Measurements from ENCODE around the gene PLD3. TPM values are rescaled to one million over a fixed set of nuclear protein-coding genes. Genes with fewer than 3 reads are reported as not detected.

PLD3 gene
- total and polyA plus RNA-seq, 2 donors (not counting 3 experiments of a cell fraction or from before 2014, with no cell fraction given) = 166 to 479 TPM

DNA sequence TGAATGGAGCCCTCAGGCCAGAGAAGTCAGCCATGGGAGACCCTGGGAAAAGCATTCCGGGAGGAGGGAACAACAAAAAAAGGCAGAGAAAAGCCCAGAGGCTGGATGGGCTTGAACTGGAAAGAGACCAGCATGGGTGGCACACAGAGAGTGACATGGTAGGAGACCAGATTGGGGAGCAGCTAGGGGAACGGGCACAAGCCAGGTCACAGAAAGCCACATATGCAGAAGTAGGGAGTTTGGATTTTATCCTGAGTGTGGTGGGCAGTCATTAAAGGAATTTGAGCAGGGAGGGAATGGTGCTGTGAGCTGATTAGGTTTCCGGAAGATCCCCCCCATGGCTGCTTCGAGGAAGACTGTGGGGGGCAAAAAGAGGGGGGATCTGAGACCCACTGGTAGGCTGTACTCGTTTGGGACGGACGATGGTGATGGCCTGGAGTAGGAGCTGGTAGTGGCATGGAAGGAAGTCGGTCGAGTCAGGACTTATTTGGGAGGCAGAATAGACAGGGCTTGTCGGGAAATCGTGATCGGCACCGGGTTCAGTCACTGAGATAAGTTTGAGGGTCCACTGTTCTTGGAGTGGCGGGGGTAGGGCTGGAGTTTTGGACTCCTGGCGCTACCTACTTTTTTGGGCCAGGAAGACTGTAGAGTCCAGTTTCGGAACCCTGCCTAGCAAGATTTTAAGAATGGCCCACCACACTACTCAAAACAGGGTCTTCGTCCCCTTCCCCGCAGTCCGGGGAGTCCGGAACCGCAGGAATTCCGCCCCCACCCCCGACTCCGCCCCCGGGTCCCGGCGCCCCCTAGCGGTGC is 76.3 kb downstream of the PLD3 start:
- H3K4me3 ChIP-seq (replicated peaks in 1 of 3; ENCODE audit: insufficient read depth in 1 of 3, low read depth in 1 of 3, low read length in 3 of 3) = peak overlapping the region; percentile 80 to 95 (median 93)
- no peaks in the 10 kb centered on the region for H3K27me3 ChIP-seq (ENCODE audit: control insufficient read depth in 2 of 2, insufficient read depth in 2 of 2, low read length in 2 of 2)
- ChIA-PET POLR2A (interaction anchor here (1.3 kb wide), 2 partner anchors 8 to 18 kb away, joined by 4 read pairs; no protein-coding TSS in a partner anchor), CTCF (interaction anchor here (0.6 to 2.8 kb wide), 3 partner anchors 18 to 119 kb away, joined by 3 to 11 read pairs (median 4); no protein-coding TSS in a partner anchor)
- peak overlapping the region; percentile 96 for H3K4me2 ChIP-seq (ENCODE audit: insufficient read depth, low read length)
- TF ChIP-seq EZH2 (IDR thresholded peaks at IDR 0.05; ENCODE audit: borderline replicate concordance, low read depth, low read length, severe bottlenecking) = no peak
- TF ChIP-seq POLR2A (IDR thresholded peaks at IDR 0.05; ENCODE audit: low read depth, low read length) = peak; percentile 31
- peak overlapping the region; percentile 93 for H3K9ac ChIP-seq (replicated peaks; ENCODE audit: extremely low read depth, insufficient read depth, low read length)
- H2AFZ ChIP-seq (ENCODE audit: low read depth, low read length) = no peak overlapping the region
- TSS peak; percentile 51 for BruUV-seq (replicated peaks)
- peak overlapping the region; percentile 95 for H3K27ac ChIP-seq (ENCODE audit: insufficient read depth, low read depth, low read length)
- intact Hi-C loops (cut with micrococcal nuclease) (loop anchor here (1.0 to 5.0 kb wide), 4 partner anchors 8 to 593 kb away; partner anchors contain the start of genes C19orf47, DYRK1B and PLD3), dilution Hi-C loops (cut with MboI; ENCODE audit: extremely low pct_ligation_motif_present, low sequenced_read_pairs) (no loop called here)
- peaks cover 30% of the 10 kb centered on the region for H3K79me2 ChIP-seq (ENCODE audit: control insufficient read depth, insufficient read depth, low read length)
- peaks cover 8 to 9% of the 10 kb centered on the region in 2 experiments for H3K36me3 ChIP-seq (ENCODE audit: control insufficient read depth in 2 of 2, extremely low read depth in 1 of 2, insufficient read depth in 2 of 2, low read length in 2 of 2)
- peaks cover 19% of the 10 kb centered on the region for H3K4me1 ChIP-seq (ENCODE audit: control insufficient read depth, extremely low read depth, insufficient read depth, low read length)
- H3K9me3 ChIP-seq (replicated peaks; ENCODE audit: control insufficient read depth, insufficient read depth, low read length) = no peaks in the 10 kb centered on the region
- FAIRE-seq (peak; percentile 76), DNase-seq (ENCODE audit: low read depth, low spot score) (peak; percentile 32)
- no peaks in the 10 kb centered on the region for H4K20me1 ChIP-seq (replicated peaks; ENCODE audit: control insufficient read depth, extremely low read depth, insufficient read depth, low read length)
- H3K9me1 ChIP-seq (replicated peaks; ENCODE audit: control insufficient read depth, extremely low read depth, insufficient read depth, low read length) = no peaks in the 10 kb centered on the region

GRCh38 chr19:40425450-40426287 is 77.2 kb downstream of the PLD3 start, which contains the start of gene SERTAD1:
SERTAD1 (minus strand) TSS chr19:40425992; CDS start chr19:40423546, 2,446 bp downstream.
- POLR2A ChIA-PET = interaction anchor here (0.6 to 1.5 kb wide), 10 partner anchors 8 to 178 kb away, joined by 3 to 14 read pairs (median 4); partner anchors contain the start of gene BLVRB
- intact Hi-C loops (cut with micrococcal nuclease) = loop anchor here (1.0 to 5.0 kb wide), 3 partner anchors 8 to 593 kb away; partner anchors contain the start of gene DYRK1B
- H3K79me2 ChIP-seq (ENCODE audit: control insufficient read depth, insufficient read depth, low read length) = peaks cover 30% of the 10 kb centered on the region
- H2AFZ ChIP-seq (ENCODE audit: low read depth, low read length) = peak within 1 kb of the TSS; percentile 77
- peaks cover 8 to 9% of the 10 kb centered on the region in 2 experiments for H3K36me3 ChIP-seq (ENCODE audit: control insufficient read depth in 2 of 2, extremely low read depth in 1 of 2, insufficient read depth in 2 of 2, low read length in 2 of 2)
- CTCF ChIA-PET = interaction anchor here (0.6 to 2.8 kb wide), 12 partner anchors 10 to 120 kb away, joined by 3 to 14 read pairs (median 4); partner anchors contain the start of gene BLVRB
- DNase-seq (ENCODE audit: low read depth, low spot score) (peak; percentile 99), FAIRE-seq (peak; percentile 99)
- peaks cover 19% of the 10 kb centered on the region for H3K4me1 ChIP-seq (ENCODE audit: control insufficient read depth, extremely low read depth, insufficient read depth, low read length)
- no TSS peak for BruUV-seq (replicated peaks)
- H3K4me2 ChIP-seq (ENCODE audit: insufficient read depth, low read length) = peak within 1 kb of the TSS; percentile 96
- dilution Hi-C loops (cut with MboI; ENCODE audit: extremely low pct_ligation_motif_present, low sequenced_read_pairs) = no loop called here
- TF ChIP-seq FOS (IDR thresholded peaks at IDR 0.05; ENCODE audit: borderline replicate concordance, insufficient read depth, low read length) (peak; percentile 88), MYC (IDR thresholded peaks at IDR 0.05; ENCODE audit: low read depth, low read length) (no peak), EZH2 (IDR thresholded peaks at IDR 0.05; ENCODE audit: borderline replicate concordance, low read depth, low read length, severe bottlenecking) (no peak), GATA2 (IDR thresholded peaks at IDR 0.05; ENCODE audit: insufficient read depth, insufficient read length, low read depth, low read length) (no peak), MAX (IDR thresholded peaks at IDR 0.05; ENCODE audit: insufficient read depth, insufficient read length) (no peak), POLR2A (IDR thresholded peaks at IDR 0.05; ENCODE audit: low read depth, low read length) (peak; percentile 99), POLR2AphosphoS5 (IDR thresholded peaks at IDR 0.05; ENCODE audit: insufficient read depth, low read depth, low read length) (peak; percentile 96), JUN (IDR thresholded peaks at IDR 0.05; ENCODE audit: borderline replicate concordance, insufficient read depth, insufficient read length, low read depth) (no peak)
- TF ChIP-seq, protein P1, sequence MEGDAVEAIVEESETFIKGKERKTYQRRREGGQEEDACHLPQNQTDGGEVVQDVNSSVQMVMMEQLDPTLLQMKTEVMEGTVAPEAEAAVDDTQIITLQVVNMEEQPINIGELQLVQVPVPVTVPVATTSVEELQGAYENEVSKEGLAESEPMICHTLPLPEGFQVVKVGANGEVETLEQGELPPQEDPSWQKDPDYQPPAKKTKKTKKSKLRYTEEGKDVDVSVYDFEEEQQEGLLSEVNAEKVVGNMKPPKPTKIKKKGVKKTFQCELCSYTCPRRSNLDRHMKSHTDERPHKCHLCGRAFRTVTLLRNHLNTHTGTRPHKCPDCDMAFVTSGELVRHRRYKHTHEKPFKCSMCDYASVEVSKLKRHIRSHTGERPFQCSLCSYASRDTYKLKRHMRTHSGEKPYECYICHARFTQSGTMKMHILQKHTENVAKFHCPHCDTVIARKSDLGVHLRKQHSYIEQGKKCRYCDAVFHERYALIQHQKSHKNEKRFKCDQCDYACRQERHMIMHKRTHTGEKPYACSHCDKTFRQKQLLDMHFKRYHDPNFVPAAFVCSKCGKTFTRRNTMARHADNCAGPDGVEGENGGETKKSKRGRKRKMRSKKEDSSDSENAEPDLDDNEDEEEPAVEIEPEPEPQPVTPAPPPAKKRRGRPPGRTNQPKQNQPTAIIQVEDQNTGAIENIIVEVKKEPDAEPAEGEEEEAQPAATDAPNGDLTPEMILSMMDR (IDR thresholded peaks at IDR 0.05; ENCODE audit: extremely low read depth in 1 of 2, insufficient read depth in 1 of 2, low read depth in 1 of 2, low read length in 2 of 2) = peak; percentile 40 to 74
- H3K9me3 ChIP-seq (replicated peaks; ENCODE audit: control insufficient read depth, insufficient read depth, low read length) = no peaks in the 10 kb centered on the region
- H3K27me3 ChIP-seq (ENCODE audit: control insufficient read depth in 2 of 2, insufficient read depth in 2 of 2, low read length in 2 of 2) = no peaks in the 10 kb centered on the region
- H3K4me3 ChIP-seq (replicated peaks in 1 of 3; ENCODE audit: insufficient read depth in 1 of 3, low read depth in 1 of 3, low read length in 3 of 3) = peak within 1 kb of the TSS; percentile 80 to 95 (median 93)
- peak within 1 kb of the TSS; percentile 93 for H3K9ac ChIP-seq (replicated peaks; ENCODE audit: extremely low read depth, insufficient read depth, low read length)
- H3K9me1 ChIP-seq (replicated peaks; ENCODE audit: control insufficient read depth, extremely low read depth, insufficient read depth, low read length) = no peaks in the 10 kb centered on the region
- no peaks in the 10 kb centered on the region for H4K20me1 ChIP-seq (replicated peaks; ENCODE audit: control insufficient read depth, extremely low read depth, insufficient read depth, low read length)
- H3K27ac ChIP-seq (ENCODE audit: insufficient read depth, low read depth, low read length) = peak within 1 kb of the TSS; percentile 95

Data from endothelial cell of umbilical vein (primary cell).